ENCODE results near the gene RGL1.

GRCh38 chr1:183880531-183881243, 75.8 kb downstream of the RGL1 start:
- TF ChIP-seq CTCF (IDR thresholded peaks at IDR 0.05 in 4 of 5, conservative IDR thresholded peaks at IDR 0.05 in 1 of 5) (no peak), POLR2A (IDR thresholded peaks at IDR 0.05) (no peak)
